NCI-H446 treated with DMSO at 0.1 percent for 48 hours (cell line): ENCODE data around the gene SHC3.
"Not testable (repeated sequence)": the region's sequence is repeated elsewhere in the genome, so short reads cannot be mapped to it uniquely, and the experiment has no call there.

Experiments
- DNase-seq: peaks from one replicate; lab custom pipeline; 2025; lab: John Stamatoyannopoulos, UW

SHC3 gene

DNA sequence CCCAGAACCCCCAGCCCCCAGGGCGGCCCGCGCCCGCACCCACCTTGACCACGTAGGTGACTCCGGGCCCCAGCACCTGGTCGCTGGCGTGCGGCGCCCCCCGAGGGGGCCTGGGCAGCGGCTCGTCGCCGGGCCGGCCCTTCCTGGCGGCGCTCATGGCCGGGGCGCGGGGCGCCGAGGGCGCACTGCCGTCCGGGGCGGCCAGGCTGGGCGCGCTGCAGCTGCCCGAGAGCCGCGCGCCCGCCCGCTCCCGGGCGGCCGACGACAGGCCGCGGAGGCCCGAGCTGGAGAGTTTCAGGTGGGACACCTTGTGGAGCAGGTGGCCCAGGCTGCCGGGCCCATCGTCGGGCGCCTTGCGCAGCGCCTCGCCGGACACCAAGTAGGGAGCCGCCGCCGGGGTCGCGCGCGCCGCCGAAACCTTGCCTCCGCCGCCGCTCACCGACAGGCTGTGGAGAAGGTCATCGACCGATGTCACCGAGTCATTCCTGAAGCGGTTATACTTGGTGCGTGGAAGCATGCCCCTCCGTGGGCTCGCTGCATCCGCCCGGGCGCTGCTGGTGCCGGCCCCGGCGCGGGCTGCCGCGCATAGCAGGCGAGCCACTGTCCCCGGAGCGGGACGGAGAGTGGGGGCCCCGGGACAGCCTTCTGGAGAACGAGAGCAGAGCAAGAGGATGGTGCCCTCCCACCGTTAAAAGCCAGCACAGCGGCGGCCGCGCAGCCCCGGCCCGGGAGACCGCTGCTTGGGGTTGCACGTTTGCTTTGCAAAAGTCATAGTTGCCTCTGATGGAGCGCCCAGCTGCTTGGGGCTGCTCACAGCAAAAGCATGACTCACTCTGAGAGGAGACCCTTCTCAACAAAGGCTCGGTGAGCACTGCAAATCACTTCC, at the start of gene SHC3:
Gene SHC3 (minus strand): TSS at position 875 of the 886 bp plus-strand sequence. CDS start 358 bp downstream, at position 517.
- peak; percentile 27 for DNase-seq

- DNase-seq, result no peak
Observed at GRCh38 chr9:89225991-89226471, 47.4 kb upstream of the SHC3 start.

DNA sequence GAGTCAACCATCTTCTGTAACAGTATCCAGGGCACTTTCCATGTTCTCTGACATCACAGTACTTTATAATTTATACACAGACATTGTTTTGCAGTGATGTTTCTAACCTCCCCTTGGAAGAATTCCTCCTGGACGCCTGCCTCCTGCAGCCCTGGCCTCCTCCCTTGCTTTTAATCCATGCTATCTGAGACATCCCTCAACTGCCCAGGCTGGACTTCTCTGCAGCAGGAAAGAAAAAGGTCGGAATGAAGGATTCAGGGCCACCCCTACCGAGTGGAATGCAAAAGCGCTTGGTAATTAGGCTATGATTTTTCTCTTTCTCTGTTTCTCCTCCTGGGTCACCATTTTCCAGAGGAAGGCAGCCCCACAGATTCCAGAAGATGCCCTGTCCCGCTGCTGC, 47.0 kb upstream of the SHC3 start:
- no peak for DNase-seq

- no peak for DNase-seq
Observed at GRCh38 chr9:89225036-89225435, 46.4 kb upstream of the SHC3 start.

DNA sequence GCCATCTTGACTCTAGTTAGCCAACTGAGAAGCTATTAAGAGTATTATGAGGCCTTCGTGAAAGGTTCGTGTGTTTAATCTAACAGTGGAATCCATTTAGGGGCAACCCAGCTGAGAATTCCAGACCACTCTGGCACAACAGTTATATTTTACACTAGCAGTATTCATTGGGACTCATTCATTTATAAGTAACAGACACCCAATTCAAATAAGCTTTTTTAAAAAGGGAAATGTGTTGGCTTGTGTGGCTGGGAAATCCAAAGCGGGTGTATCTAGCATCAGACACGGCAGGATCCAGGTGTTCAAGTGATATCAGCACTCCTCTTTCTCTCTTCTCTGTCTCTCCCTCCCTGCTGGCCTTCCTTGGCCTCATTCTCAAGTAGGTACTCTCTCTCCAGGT, 46.0 kb upstream of the SHC3 start:
- DNase-seq, result no peak

DNA sequence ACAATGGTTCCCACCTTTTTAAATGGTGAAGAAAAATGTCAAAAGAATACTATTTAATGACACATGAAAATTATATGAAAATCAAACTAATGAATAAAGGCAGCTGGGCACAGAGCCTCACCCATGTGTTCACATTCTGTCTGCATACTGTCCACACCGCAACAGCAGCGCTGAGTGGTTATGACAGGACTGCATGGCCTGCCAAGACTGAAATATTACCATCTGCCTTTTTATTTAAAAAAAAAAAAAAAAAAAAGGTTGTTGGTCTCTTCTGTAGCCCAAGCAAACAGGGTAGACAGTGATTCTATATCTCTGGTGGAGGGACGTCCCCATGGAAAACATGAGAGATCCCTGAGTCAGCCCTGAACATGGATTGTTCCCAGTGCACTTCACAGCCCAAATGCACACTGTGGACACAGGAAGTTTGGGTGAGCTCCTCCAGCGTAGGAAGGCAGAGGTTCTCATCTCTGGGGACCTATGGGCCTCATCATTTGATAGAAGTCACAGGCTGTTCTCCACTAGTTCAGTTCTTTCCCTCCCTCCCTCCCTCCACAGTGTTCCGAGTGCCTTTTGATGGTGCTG, 44.9 kb upstream of the SHC3 start:
- peak; percentile 49 for DNase-seq

DNA sequence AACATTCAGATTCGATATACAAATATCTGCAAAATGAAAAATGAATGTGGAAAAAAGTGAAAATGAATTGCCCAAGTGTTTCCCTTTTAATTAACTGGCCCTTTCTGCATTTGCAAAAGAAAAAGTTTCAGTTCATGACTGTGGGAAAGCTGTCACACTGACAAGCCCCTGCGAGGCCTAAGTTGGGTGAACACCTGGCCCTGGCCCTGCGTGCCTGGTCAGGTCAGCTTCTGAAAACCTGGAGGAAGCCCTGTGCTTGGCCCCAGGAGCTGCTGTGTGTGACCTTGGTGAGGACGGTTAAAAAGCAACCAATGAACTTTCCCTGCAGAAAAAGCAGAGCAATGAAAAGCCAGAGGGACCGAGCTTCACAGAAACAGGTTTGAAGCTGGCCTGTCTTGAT, 41.0 kb upstream of the SHC3 start:
- no peak for DNase-seq

DNA sequence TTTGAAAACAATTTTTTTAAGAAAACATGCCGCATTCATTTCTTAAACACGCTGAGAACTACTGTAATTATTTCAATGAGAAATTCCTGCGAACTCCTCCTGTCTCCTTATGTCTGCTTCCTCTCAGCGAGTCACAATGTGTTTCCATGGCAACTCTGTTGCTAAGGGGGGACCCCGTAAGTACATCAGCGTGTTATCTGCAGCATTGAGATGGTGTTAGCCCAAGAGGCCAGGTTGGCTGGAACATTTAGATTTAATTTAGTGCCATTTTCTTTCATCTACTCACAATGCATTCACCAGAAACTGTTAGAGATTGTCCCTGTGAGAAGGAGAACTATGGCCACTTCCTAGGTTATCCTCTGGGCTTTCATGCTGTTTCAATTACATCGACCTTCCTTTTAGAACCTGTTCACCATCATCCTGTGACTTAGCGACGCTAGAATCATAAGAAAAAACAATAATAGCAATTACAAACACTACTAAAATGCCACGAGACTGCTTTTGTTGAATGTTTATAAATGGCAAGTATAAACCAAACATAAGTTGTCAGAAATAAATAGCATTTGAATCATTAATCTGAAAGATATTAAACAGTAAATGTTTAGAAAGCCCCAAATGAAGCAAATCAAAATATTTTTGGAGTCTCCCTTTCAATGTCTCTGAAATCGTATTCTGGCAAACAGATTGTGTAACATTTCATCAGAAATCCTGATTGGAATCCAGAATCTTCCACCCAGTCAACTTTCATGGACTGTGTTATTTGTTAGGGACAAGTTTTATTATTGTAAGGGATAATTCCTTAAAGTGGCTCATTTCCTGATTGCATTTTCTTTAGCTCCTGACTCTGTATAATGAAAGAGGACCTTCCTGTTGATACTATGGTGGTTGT, 39.7 kb upstream of the SHC3 start:
- DNase-seq, result no peak

DNA sequence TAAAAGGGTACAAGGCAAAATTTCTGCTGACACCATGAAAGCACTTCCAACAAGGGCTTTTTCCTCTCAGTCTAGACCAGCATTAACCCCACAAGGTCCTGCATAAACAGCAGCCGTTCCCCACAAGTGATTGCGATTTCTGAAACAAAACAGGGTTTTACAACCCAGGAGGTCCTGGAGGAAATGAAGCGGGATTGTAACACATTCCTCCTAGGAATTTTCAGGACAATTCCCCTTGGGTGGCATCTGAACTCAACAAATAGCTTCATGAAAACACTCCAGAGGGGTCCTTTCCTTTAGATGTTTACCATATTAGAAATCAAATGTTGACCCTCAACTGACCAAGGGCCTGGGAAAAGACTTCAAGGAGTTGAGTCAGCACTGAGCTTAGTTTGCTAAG, 36.7 kb upstream of the SHC3 start:
- no peak for DNase-seq

- DNase-seq, result no peak
Observed at GRCh38 chr9:89213396-89213880, 34.8 kb upstream of the SHC3 start.

DNA sequence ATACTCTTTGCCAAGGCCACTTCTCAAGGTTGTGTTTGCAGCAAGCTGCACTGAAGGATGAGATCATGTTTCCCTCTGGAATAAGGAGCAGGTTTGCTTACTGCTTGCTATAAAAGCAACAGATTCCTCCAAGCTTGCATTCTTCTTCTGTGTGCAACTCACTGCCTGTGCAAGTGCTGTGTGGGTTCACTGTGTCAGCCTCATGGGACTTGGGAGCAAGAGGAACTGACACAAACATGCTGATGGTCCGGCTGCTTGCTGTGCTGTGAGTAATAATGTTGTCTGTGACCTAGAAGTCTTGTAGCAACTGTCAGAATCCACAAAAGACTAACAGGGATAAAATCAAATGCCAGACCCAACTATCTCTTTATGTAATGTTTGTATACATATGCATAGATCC, 33.6 kb upstream of the SHC3 start:
- DNase-seq, result no peak

- not testable (repeated sequence) for DNase-seq
Observed at GRCh38 chr9:89209311-89209710, 30.7 kb upstream of the SHC3 start.

DNA sequence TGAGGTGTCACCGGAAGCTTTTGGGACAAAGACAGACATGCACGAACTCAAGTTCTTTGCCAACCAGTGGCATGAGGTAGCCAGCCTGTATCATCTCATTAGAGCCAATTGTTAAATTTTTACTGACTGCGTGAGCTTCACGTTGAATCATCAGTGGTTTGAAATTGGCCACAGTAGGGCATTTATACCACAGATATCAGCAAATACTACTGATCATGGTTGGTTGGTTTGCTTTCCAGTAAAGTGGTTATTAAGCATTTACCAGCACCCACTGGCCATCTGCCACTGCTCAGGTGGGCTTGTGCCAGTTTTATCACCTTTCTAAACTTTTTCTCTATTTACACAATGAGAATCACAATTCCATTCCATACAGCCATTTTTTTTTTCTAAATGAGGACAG, 28.4 kb upstream of the SHC3 start:
- no peak for DNase-seq

- DNase-seq, result no peak
Observed at GRCh38 chr9:89204801-89205200, 26.2 kb upstream of the SHC3 start.

- DNase-seq, result no peak
Observed at GRCh38 chr9:89195131-89195797, 16.6 kb upstream of the SHC3 start.

- no peak for DNase-seq
Observed at GRCh38 chr9:89194421-89195130, 16.0 kb upstream of the SHC3 start.

DNA sequence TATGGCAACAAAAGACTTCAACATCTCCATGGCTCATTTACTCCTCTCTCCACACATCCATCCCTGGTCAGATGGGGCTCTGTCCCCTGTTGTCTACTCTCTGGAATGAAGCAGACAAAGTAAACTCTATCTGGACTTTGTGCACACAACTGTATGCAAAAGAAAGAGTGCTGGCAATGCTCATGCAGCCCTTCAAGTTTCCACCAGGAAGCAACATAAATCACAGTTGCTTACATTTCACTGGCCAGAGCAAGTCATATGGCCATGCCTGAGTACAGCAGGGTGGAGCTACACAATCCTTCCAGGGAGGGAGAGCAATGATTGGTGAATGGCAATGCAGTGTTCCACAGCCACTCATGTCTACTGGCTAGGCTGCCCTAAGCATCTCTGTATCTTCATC, 12.4 kb upstream of the SHC3 start:
- no peak for DNase-seq

GRCh38 chr9:89189215-89189614, 10.6 kb upstream of the SHC3 start:
- no peak for DNase-seq

DNA sequence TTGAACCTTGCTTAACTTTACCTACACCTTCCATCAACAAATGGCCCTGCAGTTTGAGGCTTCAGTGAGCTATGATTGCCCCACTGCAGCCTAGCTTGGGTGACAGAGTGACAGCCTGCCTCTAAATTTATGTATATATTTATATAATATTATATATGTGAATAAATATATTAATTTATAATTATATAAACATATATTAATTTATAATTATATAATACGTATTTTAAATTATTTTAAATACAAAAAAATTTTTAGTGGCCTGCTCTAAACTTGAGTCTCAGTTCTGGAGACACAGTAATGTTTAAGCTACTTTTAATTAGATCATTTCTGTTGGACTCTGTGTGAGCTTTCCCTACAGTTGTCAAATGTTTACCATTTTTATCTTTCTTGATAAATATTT, 9.3 kb upstream of the SHC3 start:
- DNase-seq, result no peak

DNA sequence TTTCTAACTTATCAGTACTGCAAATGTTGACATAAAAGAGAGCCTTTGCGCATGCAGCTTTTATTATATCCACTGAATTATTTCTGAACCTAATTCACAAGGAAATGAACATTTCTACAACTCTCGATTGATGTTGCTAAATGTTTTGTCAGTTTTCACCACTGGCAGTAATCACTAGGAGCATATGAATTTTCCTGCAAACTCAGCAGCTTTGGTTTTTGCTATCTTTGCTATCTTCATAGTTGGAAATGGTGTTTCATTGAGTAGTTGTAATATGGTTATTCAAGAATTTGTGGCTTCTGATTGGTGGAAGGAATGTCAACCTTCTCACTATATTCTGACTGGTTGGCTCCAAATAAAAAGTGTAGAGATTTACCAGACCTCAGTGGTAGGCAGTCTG, 8.9 kb upstream of the SHC3 start:
- DNase-seq, result no peak

DNA sequence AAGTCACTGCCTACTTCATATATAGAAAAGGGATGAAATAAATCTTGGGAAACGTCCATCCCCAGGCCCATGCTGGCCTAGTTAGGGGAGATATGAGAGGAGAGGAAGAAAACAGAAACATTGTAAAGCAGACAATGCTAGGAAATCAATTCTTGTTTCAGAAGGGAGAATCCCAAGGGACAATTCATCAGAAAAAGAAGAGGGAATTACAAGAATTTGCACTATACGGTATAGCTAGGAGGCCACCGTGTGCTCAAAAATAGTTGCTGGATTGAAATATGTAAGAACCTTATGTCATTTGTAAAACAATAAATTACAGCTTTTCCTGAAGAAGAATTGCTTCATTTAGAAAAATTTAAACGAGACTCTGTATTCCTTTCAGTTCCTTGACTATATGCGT, 8.3 kb upstream of the SHC3 start:
- DNase-seq, result no peak
